ENCODE data around the gene PTPRQ.

PTPRQ gene

GRCh38 chr12:80512781-80513180, 68.7 kb downstream of the PTPRQ start:
- Histone ChIP-seq H3K27ac (no peak overlapping the region), H3K36me3 (no peaks in the 10 kb centered on the region), H3K4me3 (ENCODE audit: low read depth, low read length) (no peak overlapping the region), H3K9me3 (ENCODE audit: severe bottlenecking) (no peaks in the 10 kb centered on the region), H3K27me3 (ENCODE audit: insufficient read depth, low read depth, severe bottlenecking) (no peaks in the 10 kb centered on the region)
- no peak for TF ChIP-seq CTCF (IDR thresholded peaks at IDR 0.05; ENCODE audit: low read depth, low read length)
- no peak for DNase-seq

GRCh38 chr12:80513211-80513610, 69.2 kb downstream of the PTPRQ start:
- Histone ChIP-seq H3K36me3 (no peaks in the 10 kb centered on the region), H3K4me3 (ENCODE audit: low read depth, low read length) (no peak overlapping the region)
- DNase-seq: no peak

GRCh38 chr12:80517655-80518054, 73.6 kb downstream of the PTPRQ start:
- DNase-seq: no peak
- Histone ChIP-seq H3K4me3 (ENCODE audit: low read depth, low read length) (no peak overlapping the region), H3K27ac (no peak overlapping the region), H3K27me3 (ENCODE audit: insufficient read depth, low read depth, severe bottlenecking) (no peaks in the 10 kb centered on the region), H3K9me3 (ENCODE audit: severe bottlenecking) (no peaks in the 10 kb centered on the region), H3K36me3 (no peaks in the 10 kb centered on the region)
- TF ChIP-seq CTCF (IDR thresholded peaks at IDR 0.05; ENCODE audit: low read depth, low read length): no peak

More at GRCh38 chr12:80513211-80513610, 69.2 kb downstream of the PTPRQ start:
- Histone ChIP-seq H3K27me3 (ENCODE audit: insufficient read depth, low read depth, severe bottlenecking) (no peaks in the 10 kb centered on the region), H3K27ac (no peak overlapping the region), H3K9me3 (ENCODE audit: severe bottlenecking) (no peaks in the 10 kb centered on the region)
- no peak for TF ChIP-seq CTCF (IDR thresholded peaks at IDR 0.05; ENCODE audit: low read depth, low read length)

- no peaks in the 10 kb centered on the region for H3K9me3 ChIP-seq (ENCODE audit: severe bottlenecking)
- H3K4me3 ChIP-seq (ENCODE audit: low read depth, low read length): no peak overlapping the region
- no peak for DNase-seq
- H3K27me3 ChIP-seq (ENCODE audit: insufficient read depth, low read depth, severe bottlenecking): no peaks in the 10 kb centered on the region
- H3K36me3 ChIP-seq: no peaks in the 10 kb centered on the region
- no peak overlapping the region for H3K27ac ChIP-seq
- no peak for TF ChIP-seq CTCF (IDR thresholded peaks at IDR 0.05; ENCODE audit: low read depth, low read length)
These were observed 87.6 kb downstream of the PTPRQ start for GRCh38 chr12:80531646-80532045.

- Histone ChIP-seq H3K4me3 (ENCODE audit: low read depth, low read length) (no peak overlapping the region), H3K27ac (no peak overlapping the region), H3K27me3 (ENCODE audit: insufficient read depth, low read depth, severe bottlenecking) (no peaks in the 10 kb centered on the region), H3K9me3 (ENCODE audit: severe bottlenecking) (no peaks in the 10 kb centered on the region), H3K36me3 (no peaks in the 10 kb centered on the region)
- no peak for DNase-seq
- TF ChIP-seq CTCF (IDR thresholded peaks at IDR 0.05; ENCODE audit: low read depth, low read length): no peak
These were observed 95.0 kb downstream of the PTPRQ start for GRCh38 chr12:80539029-80539428.

GRCh38 chr12:80549298-80549697, 105.3 kb downstream of the PTPRQ start:
- Histone ChIP-seq H3K4me3 (ENCODE audit: low read depth, low read length) (no peak overlapping the region), H3K36me3 (no peaks in the 10 kb centered on the region), H3K27ac (no peak overlapping the region), H3K27me3 (ENCODE audit: insufficient read depth, low read depth, severe bottlenecking) (no peaks in the 10 kb centered on the region), H3K9me3 (ENCODE audit: severe bottlenecking) (no peaks in the 10 kb centered on the region)
- TF ChIP-seq CTCF (IDR thresholded peaks at IDR 0.05; ENCODE audit: low read depth, low read length): no peak
- no peak for DNase-seq
